Measurements from ENCODE around the gene PTPRN2. TPM values are rescaled to one million over a fixed set of nuclear protein-coding genes. Genes with fewer than 3 reads are reported as not detected.
"Not testable (repeated sequence)": the region's sequence is repeated elsewhere in the genome, so short reads cannot be mapped to it uniquely, and the experiment has no call there.

Gene PTPRN2
- total and polyA plus RNA-seq, 9 of the 15 experiments (the other 6 are each of a cell fraction or from before 2014, with no cell fraction given), result not detected

DNA sequence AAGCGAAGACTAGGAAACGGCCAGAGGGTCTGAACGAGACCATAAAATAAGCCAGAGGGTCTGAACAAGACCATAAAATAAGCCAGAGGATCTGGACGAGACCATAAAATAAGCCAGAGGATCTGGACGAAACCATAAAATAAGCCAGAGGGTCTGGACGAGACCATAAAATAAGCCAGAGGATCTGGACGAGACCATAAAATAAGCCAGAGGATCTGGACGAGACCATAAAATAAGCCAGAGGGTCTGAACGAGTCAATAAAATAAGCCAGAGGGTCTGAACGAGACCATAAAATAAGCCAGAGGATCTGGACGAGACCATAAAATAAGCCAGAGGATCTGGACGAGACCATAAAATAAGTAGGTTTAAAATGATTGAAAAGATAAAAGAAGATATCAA lies 692.5 kb downstream of the PTPRN2 start:
- CTCF ChIA-PET (ENCODE audit: low intra/inter-chr PET ratio); H3K4me3 ChIP-seq; H3K9me1 ChIP-seq (ENCODE audit: control insufficient read depth, insufficient read depth, low read length); H4K20me1 ChIP-seq (replicated peaks; ENCODE audit: control insufficient read depth, insufficient read depth, low read length); H3K9me3 ChIP-seq (replicated peaks; ENCODE audit: control insufficient read depth, insufficient read depth, low read depth, low read length); in situ Hi-C loops (cut with MboI); FAIRE-seq; H3K9ac ChIP-seq (ENCODE audit: insufficient read depth in 1 of 2, low read depth in 2 of 2, low read length in 2 of 2); H3K4me2 ChIP-seq (ENCODE audit: insufficient read depth, low read length); H3K36me3 ChIP-seq (ENCODE audit: control insufficient read depth, insufficient read depth, low read length); H3K4me1 ChIP-seq (replicated peaks in 1 of 2; ENCODE audit: control insufficient read depth in 2 of 2, insufficient read depth in 2 of 2, low read length in 2 of 2); H3K27ac ChIP-seq (ENCODE audit: extremely low read depth, low read depth, low read length); DNase-seq (ENCODE audit: extremely low read depth in 1 of 4, low spot score in 3 of 4); BruUV-seq (replicated peaks); POLR2A ChIA-PET; H3K79me2 ChIP-seq (ENCODE audit: control insufficient read depth, insufficient read depth, low read length); ATAC-seq; intact Hi-C loops (cut with micrococcal nuclease); H2AFZ ChIP-seq (ENCODE audit: low read depth, low read length): not testable (repeated sequence)
- H3K27me3 ChIP-seq (ENCODE audit: control insufficient read depth in 2 of 2, insufficient read depth in 2 of 2, low read length in 2 of 2), result peaks cover 39 to 82% of the 10 kb centered on the region in 2 experiments
- WGBS (ENCODE audit: insufficient coverage, low coverage, missing lambda C conversion rate), result under 1% methylated on average over 12 of the region's 12 CpGs
- 0 out of 4 replicates have a peak, but pooled peaks of 1 of the 2 experiments have one; percentile 39 for TF ChIP-seq FOXK2 (conservative IDR thresholded peaks at IDR 0.05 in 1 of 2, IDR thresholded peaks at IDR 0.05 in 1 of 2; ENCODE audit: low read depth in 2 of 2)
- TF ChIP-seq, protein P1, sequence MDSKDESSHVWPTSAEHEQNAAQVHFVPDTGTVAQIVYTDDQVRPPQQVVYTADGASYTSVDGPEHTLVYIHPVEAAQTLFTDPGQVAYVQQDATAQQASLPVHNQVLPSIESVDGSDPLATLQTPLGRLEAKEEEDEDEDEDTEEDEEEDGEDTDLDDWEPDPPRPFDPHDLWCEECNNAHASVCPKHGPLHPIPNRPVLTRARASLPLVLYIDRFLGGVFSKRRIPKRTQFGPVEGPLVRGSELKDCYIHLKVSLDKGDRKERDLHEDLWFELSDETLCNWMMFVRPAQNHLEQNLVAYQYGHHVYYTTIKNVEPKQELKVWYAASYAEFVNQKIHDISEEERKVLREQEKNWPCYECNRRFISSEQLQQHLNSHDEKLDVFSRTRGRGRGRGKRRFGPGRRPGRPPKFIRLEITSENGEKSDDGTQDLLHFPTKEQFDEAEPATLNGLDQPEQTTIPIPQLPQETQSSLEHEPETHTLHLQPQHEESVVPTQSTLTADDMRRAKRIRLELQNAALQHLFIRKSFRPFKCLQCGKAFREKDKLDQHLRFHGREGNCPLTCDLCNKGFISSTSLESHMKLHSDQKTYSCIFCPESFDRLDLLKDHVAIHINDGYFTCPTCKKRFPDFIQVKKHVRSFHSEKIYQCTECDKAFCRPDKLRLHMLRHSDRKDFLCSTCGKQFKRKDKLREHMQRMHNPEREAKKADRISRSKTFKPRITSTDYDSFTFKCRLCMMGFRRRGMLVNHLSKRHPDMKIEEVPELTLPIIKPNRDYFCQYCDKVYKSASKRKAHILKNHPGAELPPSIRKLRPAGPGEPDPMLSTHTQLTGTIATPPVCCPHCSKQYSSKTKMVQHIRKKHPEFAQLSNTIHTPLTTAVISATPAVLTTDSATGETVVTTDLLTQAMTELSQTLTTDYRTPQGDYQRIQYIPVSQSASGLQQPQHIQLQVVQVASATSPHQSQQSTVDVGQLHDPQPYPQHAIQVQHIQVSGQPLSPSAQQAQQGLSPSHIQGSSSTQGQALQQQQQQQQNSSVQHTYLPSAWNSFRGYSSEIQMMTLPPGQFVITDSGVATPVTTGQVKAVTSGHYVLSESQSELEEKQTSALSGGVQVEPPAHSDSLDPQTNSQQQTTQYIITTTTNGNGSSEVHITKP (IDR thresholded peaks at IDR 0.05; ENCODE audit: partially characterized antibody), result peak; percentile 88
